ENCODE data around the gene IFT80.

Gene IFT80

DNA sequence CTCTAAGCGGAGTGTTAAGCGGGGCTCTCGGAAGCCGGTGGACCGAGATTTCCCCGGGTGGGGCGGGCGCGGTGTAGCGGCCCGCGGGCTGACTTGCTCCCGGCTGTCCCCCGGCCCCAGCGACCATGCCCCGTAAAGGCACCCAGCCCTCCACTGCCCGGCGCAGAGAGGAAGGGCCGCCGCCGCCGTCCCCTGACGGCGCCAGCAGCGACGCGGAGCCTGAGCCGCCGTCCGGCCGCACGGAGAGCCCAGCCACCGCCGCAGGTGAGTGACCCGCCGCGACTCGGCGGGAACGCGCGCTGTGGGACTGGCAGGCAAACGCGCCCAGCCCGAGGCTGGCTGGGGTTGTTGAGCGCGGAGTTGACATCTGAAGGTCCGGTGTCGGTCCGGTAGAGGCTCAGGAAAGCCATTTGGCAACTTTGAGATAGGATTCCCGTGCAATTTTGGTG is 1.7 kb upstream of the IFT80 start:
- WGBS, result under 1% methylated on average over 46 of the region's 51 CpGs
- Histone ChIP-seq H3K4me3 (ENCODE audit: insufficient read depth in 1 of 2, low read depth in 1 of 2, low read length in 2 of 2) (peak overlapping the region; percentile 91 to 95), H3K4me1 (ENCODE audit: control insufficient read depth, insufficient read depth, low read depth, low read length) (peaks cover 1% of the 10 kb centered on the region), H2BK120ac (ENCODE audit: low read depth, low read length) (peak overlapping the region; percentile 97), H2BK15ac (ENCODE audit: low read depth, poor library complexity, severe bottlenecking) (peak overlapping the region; percentile 83), H3K9me3 (ENCODE audit: control insufficient read depth, low read length) (no peaks in the 10 kb centered on the region), H2AFZ (ENCODE audit: low read depth, low read length) (no peak overlapping the region), H3K79me1 (replicated peaks; ENCODE audit: low read length, poor library complexity, severe bottlenecking) (peaks cover 3% of the 10 kb centered on the region), H3K4me2 (ENCODE audit: low read length, poor library complexity, severe bottlenecking) (peak overlapping the region; percentile 68), H4K8ac (ENCODE audit: low read length) (peak overlapping the region; percentile 95), H3K18ac (ENCODE audit: low read depth in 1 of 2, low read length in 2 of 2) (peak overlapping the region; percentile 40 to 95), H3K27me3 (ENCODE audit: control insufficient read depth in 1 of 2, insufficient read depth in 1 of 2, low read length in 2 of 2) (no peaks in the 10 kb centered on the region), H3K23ac (ENCODE audit: low read length in 2 of 2) (peak overlapping the region; percentile 90 to 96), H2AK5ac (ENCODE audit: low read length, severe bottlenecking) (peak overlapping the region; percentile 54), H3K4ac (ENCODE audit: low read depth in 1 of 2, low read length in 2 of 2) (peak overlapping the region; percentile 87 to 97), H3K9ac (ENCODE audit: low read length) (peak overlapping the region; percentile 96), H2BK12ac (ENCODE audit: low read length in 2 of 2) (peak overlapping the region; percentile 83 to 89), H4K91ac (ENCODE audit: low read length) (peak overlapping the region; percentile 96), H2BK5ac (ENCODE audit: low read depth, low read length, poor library complexity, severe bottlenecking) (peak overlapping the region; percentile 82), H3K14ac (ENCODE audit: low read length in 2 of 2) (peak overlapping the region; percentile 95 to 100), H3K36me3 (ENCODE audit: control insufficient read depth in 1 of 2, insufficient read depth in 2 of 2, low read depth in 1 of 2, low read length in 2 of 2) (peaks cover 0 to 3% of the 10 kb centered on the region in 2 experiments), H3K27ac (ENCODE audit: low read length, poor library complexity, severe bottlenecking) (peak overlapping the region; percentile 75)
- no peak for DNase-seq

DNA sequence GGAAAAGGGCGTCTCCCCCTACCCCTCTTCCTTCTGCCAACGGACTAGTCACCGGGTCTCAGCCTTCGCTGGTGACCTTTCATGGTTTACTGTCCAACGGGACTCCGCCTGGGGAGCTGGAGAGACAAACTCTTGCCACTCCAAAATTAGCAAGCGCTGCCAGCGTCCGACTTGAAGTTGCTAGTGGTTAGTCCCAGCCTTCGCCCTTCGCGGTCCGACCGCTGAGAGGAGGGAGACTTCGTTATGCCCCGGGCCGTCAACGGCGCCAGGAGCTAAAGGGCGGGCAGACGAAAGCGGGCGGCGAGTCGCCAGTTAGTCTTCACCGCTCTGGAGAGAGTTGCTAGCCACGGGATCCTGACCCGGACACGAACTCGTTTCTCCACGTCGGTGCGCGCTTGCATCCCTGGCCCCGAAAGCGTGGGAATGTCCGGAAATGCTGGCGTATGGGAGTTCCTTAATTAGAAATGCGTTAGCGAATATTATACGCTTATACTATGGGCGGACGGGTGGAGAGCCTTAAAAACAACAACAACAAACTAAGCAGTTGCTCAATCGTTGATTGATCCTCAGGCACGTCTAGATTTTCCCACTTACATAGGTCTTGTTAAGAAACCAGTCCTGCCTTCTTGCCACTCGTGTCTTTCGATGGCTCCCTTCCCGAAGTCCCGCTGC is 1.1 kb upstream of the IFT80 start:
- H3K14ac ChIP-seq (ENCODE audit: low read length in 2 of 2), result peak overlapping the region; percentile 98 to 100
- H3K9ac ChIP-seq (ENCODE audit: low read length), result peak overlapping the region; percentile 96
- H3K36me3 ChIP-seq (ENCODE audit: control insufficient read depth in 1 of 2, insufficient read depth in 2 of 2, low read depth in 1 of 2, low read length in 2 of 2), result peaks cover 0 to 3% of the 10 kb centered on the region in 2 experiments
- peak overlapping the region; percentile 68 for H3K4me2 ChIP-seq (ENCODE audit: low read length, poor library complexity, severe bottlenecking)
- peak overlapping the region; percentile 96 for H4K91ac ChIP-seq (ENCODE audit: low read length)
- no peaks in the 10 kb centered on the region for H3K27me3 ChIP-seq (ENCODE audit: control insufficient read depth in 1 of 2, insufficient read depth in 1 of 2, low read length in 2 of 2)
- no peak overlapping the region for H2AFZ ChIP-seq (ENCODE audit: low read depth, low read length)
- H2AK5ac ChIP-seq (ENCODE audit: low read length, severe bottlenecking), result no peak overlapping the region
- H2BK5ac ChIP-seq (ENCODE audit: low read depth, low read length, poor library complexity, severe bottlenecking), result peak overlapping the region; percentile 92
- H3K4ac ChIP-seq (ENCODE audit: low read depth in 1 of 2, low read length in 2 of 2), result peak overlapping the region; percentile 87 to 97
- peak; percentile 70 for DNase-seq
- peak overlapping the region; percentile 40 to 95 for H3K18ac ChIP-seq (ENCODE audit: low read depth in 1 of 2, low read length in 2 of 2)
- WGBS, result 0% methylated on average over 45 of the region's 49 CpGs
- peak overlapping the region; percentile 63 to 94 for H2BK12ac ChIP-seq (ENCODE audit: low read length in 2 of 2)
- peaks cover 3% of the 10 kb centered on the region for H3K79me1 ChIP-seq (replicated peaks; ENCODE audit: low read length, poor library complexity, severe bottlenecking)
- peak overlapping the region; percentile 75 for H3K27ac ChIP-seq (ENCODE audit: low read length, poor library complexity, severe bottlenecking)
- peak overlapping the region; percentile 97 for H2BK120ac ChIP-seq (ENCODE audit: low read depth, low read length)
- H3K23ac ChIP-seq (ENCODE audit: low read length in 2 of 2), result peak overlapping the region; percentile 79 to 96
- H3K4me1 ChIP-seq (ENCODE audit: control insufficient read depth, insufficient read depth, low read depth, low read length), result peaks cover 1% of the 10 kb centered on the region
- no peaks in the 10 kb centered on the region for H3K9me3 ChIP-seq (ENCODE audit: control insufficient read depth, low read length)
- H2BK15ac ChIP-seq (ENCODE audit: low read depth, poor library complexity, severe bottlenecking), result peak overlapping the region; percentile 83
- H3K4me3 ChIP-seq (ENCODE audit: insufficient read depth in 1 of 2, low read depth in 1 of 2, low read length in 2 of 2), result peak overlapping the region; percentile 91 to 95
- peak overlapping the region; percentile 84 for H4K8ac ChIP-seq (ENCODE audit: low read length)

DNA sequence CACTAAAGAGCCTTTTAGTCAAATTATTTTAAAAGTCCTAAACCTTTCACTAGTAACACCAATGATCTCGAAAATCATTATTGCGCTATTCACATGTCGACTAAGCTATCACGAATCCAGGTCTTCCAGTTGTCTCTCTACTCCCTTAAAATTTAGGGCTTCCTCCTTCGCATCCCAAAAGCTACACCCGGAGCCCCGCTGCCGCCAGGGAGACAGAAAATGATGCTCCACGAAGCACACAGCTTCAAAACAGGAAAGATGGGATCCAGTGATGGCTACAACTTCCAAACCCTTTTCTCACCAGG is 253 bp downstream of the IFT80 start:
- Histone ChIP-seq H3K36me3 (ENCODE audit: control insufficient read depth in 1 of 2, insufficient read depth in 2 of 2, low read depth in 1 of 2, low read length in 2 of 2) (peaks cover 0 to 3% of the 10 kb centered on the region in 2 experiments), H3K79me1 (replicated peaks; ENCODE audit: low read length, poor library complexity, severe bottlenecking) (peaks cover 10% of the 10 kb centered on the region), H2AK5ac (ENCODE audit: low read length, severe bottlenecking) (no peak overlapping the region), H2BK5ac (ENCODE audit: low read depth, low read length, poor library complexity, severe bottlenecking) (no peak overlapping the region), H3K27me3 (ENCODE audit: control insufficient read depth in 1 of 2, insufficient read depth in 1 of 2, low read length in 2 of 2) (no peaks in the 10 kb centered on the region), H3K4ac (ENCODE audit: low read depth in 1 of 2, low read length in 2 of 2) (no peak overlapping the region), H3K4me3 (ENCODE audit: insufficient read depth in 1 of 2, low read depth in 1 of 2, low read length in 2 of 2) (peak overlapping the region; percentile 62 to 91), H3K4me2 (ENCODE audit: low read length, poor library complexity, severe bottlenecking) (peak overlapping the region; percentile 36), H2BK12ac (ENCODE audit: low read length in 2 of 2) (no peak overlapping the region), H2AFZ (ENCODE audit: low read depth, low read length) (no peak overlapping the region), H4K91ac (ENCODE audit: low read length) (no peak overlapping the region), H3K18ac (ENCODE audit: low read depth in 1 of 2, low read length in 2 of 2) (no peak overlapping the region), H4K8ac (ENCODE audit: low read length) (no peak overlapping the region), H3K4me1 (ENCODE audit: control insufficient read depth, insufficient read depth, low read depth, low read length) (peaks cover 1% of the 10 kb centered on the region), H3K14ac (ENCODE audit: low read length in 2 of 2) (no peak overlapping the region), H3K9ac (ENCODE audit: low read length) (peak overlapping the region; percentile 96), H2BK120ac (ENCODE audit: low read depth, low read length) (no peak overlapping the region), H3K23ac (ENCODE audit: low read length in 2 of 2) (no peak overlapping the region), H3K27ac (ENCODE audit: low read length, poor library complexity, severe bottlenecking) (no peak overlapping the region), H2BK15ac (ENCODE audit: low read depth, poor library complexity, severe bottlenecking) (no peak overlapping the region), H3K9me3 (ENCODE audit: control insufficient read depth, low read length) (no peaks in the 10 kb centered on the region)
- WGBS, result 0% methylated on average over 9 of the region's 9 CpGs
- no peak for DNase-seq

DNA sequence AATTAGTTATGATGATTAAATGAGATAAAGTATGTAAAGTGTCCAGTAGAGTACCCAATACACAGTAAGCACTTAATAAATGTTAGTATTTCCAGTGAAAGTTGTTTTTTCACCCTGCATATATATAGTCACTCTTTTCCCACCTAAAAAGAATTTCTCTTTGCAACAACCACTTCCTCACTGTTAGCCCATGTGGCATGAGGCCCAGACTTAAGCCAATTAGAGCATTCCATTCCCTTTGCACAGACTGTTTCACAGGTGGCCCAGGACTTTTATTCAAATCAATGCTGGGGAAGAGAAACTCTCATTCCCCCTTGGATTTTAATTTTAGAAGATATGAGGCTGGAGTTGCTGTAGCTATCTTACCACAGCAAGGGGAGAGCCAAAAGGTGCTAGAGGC is 3.7 kb downstream of the IFT80 start:
- Histone ChIP-seq H3K27me3 (ENCODE audit: control insufficient read depth in 1 of 2, insufficient read depth in 1 of 2, low read length in 2 of 2) (no peaks in the 10 kb centered on the region), H3K27ac (ENCODE audit: low read length, poor library complexity, severe bottlenecking) (no peak overlapping the region), H3K18ac (ENCODE audit: low read depth in 1 of 2, low read length in 2 of 2) (peak overlapping the region in 1 of 2 experiments; percentile 12), H3K4me2 (ENCODE audit: low read length, poor library complexity, severe bottlenecking) (no peak overlapping the region), H3K9me3 (ENCODE audit: control insufficient read depth, low read length) (no peaks in the 10 kb centered on the region), H3K9ac (ENCODE audit: low read length) (no peak overlapping the region), H3K23ac (ENCODE audit: low read length in 2 of 2) (no peak overlapping the region), H3K36me3 (ENCODE audit: control insufficient read depth in 1 of 2, insufficient read depth in 2 of 2, low read depth in 1 of 2, low read length in 2 of 2) (peaks cover 0 to 3% of the 10 kb centered on the region in 2 experiments), H2AFZ (ENCODE audit: low read depth, low read length) (no peak overlapping the region), H3K4me1 (ENCODE audit: control insufficient read depth, insufficient read depth, low read depth, low read length) (peaks cover 1% of the 10 kb centered on the region), H3K79me1 (replicated peaks; ENCODE audit: low read length, poor library complexity, severe bottlenecking) (peaks cover 24% of the 10 kb centered on the region), H2BK15ac (ENCODE audit: low read depth, poor library complexity, severe bottlenecking) (no peak overlapping the region), H3K4me3 (ENCODE audit: insufficient read depth in 1 of 2, low read depth in 1 of 2, low read length in 2 of 2) (no peak overlapping the region), H2BK12ac (ENCODE audit: low read length in 2 of 2) (no peak overlapping the region), H4K91ac (ENCODE audit: low read length) (no peak overlapping the region), H2BK5ac (ENCODE audit: low read depth, low read length, poor library complexity, severe bottlenecking) (no peak overlapping the region), H3K4ac (ENCODE audit: low read depth in 1 of 2, low read length in 2 of 2) (no peak overlapping the region), H3K14ac (ENCODE audit: low read length in 2 of 2) (no peak overlapping the region), H4K8ac (ENCODE audit: low read length) (no peak overlapping the region), H2BK120ac (ENCODE audit: low read depth, low read length) (peak overlapping the region; percentile 49), H2AK5ac (ENCODE audit: low read length, severe bottlenecking) (no peak overlapping the region)
- DNase-seq, result no peak

Measured in mesenchymal stem cell (in vitro differentiated cells and primary cell).